Endothelial cell of umbilical vein (primary cell): ENCODE data around the gene GNG3. TPM values are rescaled to one million over a fixed set of nuclear protein-coding genes. Genes with fewer than 3 reads are reported as not detected.

Experiments used
- BruUV-seq: library from RNA; stranded (reverse); fragments of 400-500 nt; replicated peaks from 2 replicates; lab custom pipeline; 2021; lab: Mats Ljungman, UMichigan
- CTCF ChIA-PET: fragments of 300-600, 350-600 bp; sonication (Branson Sonifier 250); formaldehyde crosslinking; loops from one replicate; lab custom pipeline; 2021; ENCODE audit warnings: antibody characterized with exemption, inconsistent platforms; lab: Charles Lee
- POLR2A ChIA-PET: fragments of 300-600, 350-600 bp; sonication (Branson Sonifier 250); formaldehyde crosslinking; loops from one replicate; lab custom pipeline; 2021; ENCODE audit warnings: antibody characterized with exemption, inconsistent platforms; lab: Charles Lee
- DNase-seq: peaks from one replicate; pipeline ENCODE4 v3.0.0-alpha.2; 2011; ENCODE audit warnings: low read depth, low spot score
- FAIRE-seq: peaks from 2 replicates; lab custom pipeline; 2011; peaks lifted over from hg19 to GRCh38; lab: Jason Lieb, UNC
- H2AFZ ChIP-seq: 2 replicates; pipeline ENCODE4 v1.6.0; 2012; ENCODE audit warnings: low read depth, low read length, control low read depth, inconsistent platforms
- H3K27ac ChIP-seq: 2 replicates; pipeline ENCODE4 v1.5.1; 2011; ENCODE audit warnings: low read depth, mild to moderate bottlenecking, control low read depth, low read length, moderate library complexity; ENCODE audit not compliant: insufficient read depth
- H3K27me3 ChIP-seq, 2 experiments: 2 replicates each; pipeline versions ENCODE4 v1.6.0 to v1.6.1; 2011; ENCODE audit warnings: low read length in 2 of 2, mixed read lengths in 1 of 2; ENCODE audit not compliant: control insufficient read depth in 2 of 2, insufficient read depth in 2 of 2
- H3K36me3 ChIP-seq, 2 experiments: 2 replicates in 1 of 2; 3 replicates in 1 of 2; pipeline ENCODE4 v1.5.1; 2011; ENCODE audit warnings: low read length in 2 of 2, mild to moderate bottlenecking in 1 of 2, moderate library complexity in 1 of 2; ENCODE audit not compliant: control insufficient read depth in 2 of 2, insufficient read depth in 2 of 2; ENCODE audit errors: extremely low read depth in 1 of 2
- H3K4me1 ChIP-seq: 3 replicates; pipeline ENCODE4 v1.5.1; 2011; ENCODE audit warnings: mild to moderate bottlenecking, low read length; ENCODE audit not compliant: control insufficient read depth, insufficient read depth; ENCODE audit errors: extremely low read depth
- H3K4me2 ChIP-seq: 2 replicates; pipeline ENCODE4 v1.6.1; 2011; ENCODE audit warnings: low read length, control low read depth, mixed read lengths; ENCODE audit not compliant: insufficient read depth
- H3K4me3 ChIP-seq, 3 experiments: fragments of 200-600 bp in 1 of 3; sonication (generic), shearing (Covaris generic) in 1 of 3; replicated peaks in 1 of 3; 2 replicates each; pipeline ENCODE4 v1.5.1; 2011 to 2016; ENCODE audit warnings: control low read depth in 3 of 3, low read length in 3 of 3, mild to moderate bottlenecking in 2 of 3, inconsistent platforms in 1 of 3, low read depth in 1 of 3, moderate library complexity in 1 of 3; ENCODE audit not compliant: insufficient read depth in 1 of 3
- H3K79me2 ChIP-seq: 2 replicates; pipeline ENCODE4 v1.6.0; 2012; ENCODE audit warnings: low read length, inconsistent platforms; ENCODE audit not compliant: control insufficient read depth, insufficient read depth
- H3K9ac ChIP-seq: replicated peaks from 2 replicates; pipeline ENCODE3; 2011; ENCODE audit warnings: low read length, control low read depth; ENCODE audit not compliant: insufficient read depth; ENCODE audit errors: extremely low read depth
- H3K9me1 ChIP-seq: replicated peaks from 3 replicates; pipeline ENCODE4 v1.6.0; 2011; ENCODE audit warnings: mild to moderate bottlenecking, low read length; ENCODE audit not compliant: control insufficient read depth, insufficient read depth; ENCODE audit errors: extremely low read depth
- H3K9me3 ChIP-seq: replicated peaks from 2 replicates; pipeline ENCODE4 v1.5.1; 2012; ENCODE audit warnings: low read length, inconsistent platforms; ENCODE audit not compliant: control insufficient read depth, insufficient read depth
- H4K20me1 ChIP-seq: replicated peaks from 2 replicates; pipeline ENCODE3; 2011; ENCODE audit warnings: mild to moderate bottlenecking, low read length; ENCODE audit not compliant: control insufficient read depth, insufficient read depth; ENCODE audit errors: extremely low read depth
- CTCF ChIP-seq, 2 donors: IDR thresholded peaks; 1 replicate in 1 of 2; 2 replicates in 1 of 2; pipeline ENCODE4 v1.5.1; 2011; ENCODE audit warnings: low read length in 2 of 2, mild to moderate bottlenecking in 2 of 2, moderate library complexity in 2 of 2, control low read depth in 1 of 2, inconsistent platforms in 1 of 2, low read depth in 1 of 2; ENCODE audit not compliant: insufficient read depth in 1 of 2; ENCODE audit errors: extremely low read depth in 1 of 2
- EZH2 ChIP-seq: IDR thresholded peaks from 2 replicates; pipeline ENCODE4 v1.6.1; 2012; ENCODE audit warnings: borderline replicate concordance, low read depth, mild to moderate bottlenecking, moderate library complexity, low read length, inconsistent platforms; ENCODE audit not compliant: severe bottlenecking
- FOS ChIP-seq: IDR thresholded peaks from 2 replicates; pipeline ENCODE4 v1.6.1; 2011; ENCODE audit warnings: mild to moderate bottlenecking, low read length, moderate library complexity, borderline replicate concordance; ENCODE audit not compliant: insufficient read depth
- GATA2 ChIP-seq: IDR thresholded peaks from 2 replicates; pipeline ENCODE4 v1.7.0; 2011; ENCODE audit warnings: low read depth, mild to moderate bottlenecking, moderate library complexity, mixed read lengths, low read length; ENCODE audit not compliant: insufficient read length, insufficient read depth
- JUN ChIP-seq: IDR thresholded peaks from 2 replicates; pipeline ENCODE4 v1.6.1; 2011; ENCODE audit warnings: borderline replicate concordance, low read depth; ENCODE audit not compliant: insufficient read length, insufficient read depth
- MAX ChIP-seq: IDR thresholded peaks from 2 replicates; pipeline ENCODE4 v1.6.1; 2011; ENCODE audit not compliant: insufficient read depth, insufficient read length
- MYC ChIP-seq: IDR thresholded peaks from one replicate; pipeline ENCODE4 v1.6.1; 2011; ENCODE audit warnings: mild to moderate bottlenecking, low read depth, low read length
- POLR2A ChIP-seq: IDR thresholded peaks from 2 replicates; pipeline ENCODE4 v1.6.1; 2012; ENCODE audit warnings: low read depth, mild to moderate bottlenecking, control low read depth, low read length
- POLR2AphosphoS5 ChIP-seq: IDR thresholded peaks from 2 replicates; pipeline ENCODE4 v1.6.1; 2012; ENCODE audit warnings: low read depth, mild to moderate bottlenecking, control low read depth, low read length, moderate library complexity; ENCODE audit not compliant: insufficient read depth
- dilution Hi-C: fragments of 300-500 bp; cut with MboI; formaldehyde crosslinking; loops from one replicate; pipeline ENCODE4 v1.15.0; 2019; ENCODE audit warnings: low sequenced_read_pairs; ENCODE audit not compliant: extremely low pct_ligation_motif_present
- intact Hi-C: fragments of 100-400 bp; cut with micrococcal nuclease; formaldehyde crosslinking; loops from one replicate; pipeline ENCODE4 v1.10.0; 2022
- polyA plus RNA-seq, 4 experiments: library from polyadenylated mRNA; depleted of rRNA in 3 of 4; stranded (reverse) in 3 of 4; unstranded in 1 of 4; fragments of >200 nt; gene quantifications; 2 replicates each; pipeline versions ENCODE4 v1.2.1 to v1.2.3, GENCODE V29; 2011 to 2012; ENCODE audit warnings: missing spikeins in 1 of 4
- total RNA-seq: library from RNA; stranded (reverse); gene quantifications from 2 replicates; pipeline ENCODE4 v1.2.3, GENCODE V29; 2021

Gene GNG3
- total and polyA plus RNA-seq, 2 donors (not counting 3 experiments of a cell fraction or from before 2014, with no cell fraction given) = not detected

- dilution Hi-C loops (no loop called here), intact Hi-C loops (loop anchor here (1.0 to 5.0 kb wide), 3 partner anchors 18 to 57 kb away; partner anchors contain the start of genes C11orf98, CSKMT, HNRNPUL2 and INTS5)
- peak overlapping the region; percentile 78 for H3K9ac ChIP-seq
- H3K9me3 ChIP-seq = no peaks in the 10 kb centered on the region
- H4K20me1 ChIP-seq = no peaks in the 10 kb centered on the region
- DNase-seq (peak; percentile 98), FAIRE-seq (peak; percentile 99)
- H3K4me3 ChIP-seq = peak overlapping the region; percentile 22 to 68 (median 58)
- no peaks in the 10 kb centered on the region for H3K9me1 ChIP-seq
- peak overlapping the region; percentile 85 for H3K4me2 ChIP-seq
- TF ChIP-seq JUN (no peak), POLR2A (peak; percentile 91), GATA2 (no peak), EZH2 (no peak), FOS (no peak), MAX (no peak), MYC (no peak), POLR2AphosphoS5 (peak; percentile 98), CTCF (IDR thresholded peaks at IDR 0.05; ENCODE audit: extremely low read depth in 1 of 2, insufficient read depth in 1 of 2, low read depth in 1 of 2, low read length in 2 of 2) (no peak)
- TSS peak; percentile 20 for BruUV-seq
- peaks cover 12 to 13% of the 10 kb centered on the region in 2 experiments for H3K36me3 ChIP-seq
- no peaks in the 10 kb centered on the region for H3K27me3 ChIP-seq
- H3K27ac ChIP-seq = peak overlapping the region; percentile 73
- H3K79me2 ChIP-seq = no peaks in the 10 kb centered on the region
- POLR2A ChIA-PET = interaction anchor here (0.5 to 2.8 kb wide), 5 partner anchors 18 to 255 kb away, joined by 3 to 8 read pairs (median 5); partner anchors contain the start of genes C11orf98, CSKMT and HNRNPUL2
- H3K4me1 ChIP-seq = peaks cover 25% of the 10 kb centered on the region
- H2AFZ ChIP-seq = peak overlapping the region; percentile 88
- CTCF ChIA-PET = interaction anchor here (1.0 to 1.7 kb wide), 6 partner anchors 18 to 172 kb away, joined by 3 to 7 read pairs (median 4); partner anchors contain the start of genes C11orf98, CSKMT, HNRNPUL2 and SLC3A2
These were observed 1.9 kb downstream of the GNG3 start for GRCh38 chr11:62709247-62710000.
